ENCODE data around the gene PDCD7. TPM values are rescaled to one million over a fixed set of nuclear protein-coding genes. Genes with fewer than 3 reads are reported as not detected.
"Not testable (repeated sequence)": the region's sequence is repeated elsewhere in the genome, so short reads cannot be mapped to it uniquely, and the experiment has no call there.

Gene PDCD7
- polyA plus RNA-seq (ENCODE audit: insufficient read length in 10 of 10) = 10 to 100 TPM; 15.7 to 26.6 (median 20.3) TPM
- long read RNA-seq, donor 1, partial matches to known transcripts = 0 of 1 reads
- long read RNA-seq, donor 1, other reads (novel, unspliced or antisense) = 0 of 1 reads
- long read RNA-seq, donor 2, partial matches to known transcripts = 0 of 5 reads
- long read RNA-seq, donor 2, other reads (novel, unspliced or antisense) = 0 of 5 reads
- long read RNA-seq, donor 3 = 0 reads
- long read RNA-seq, donor 4, partial matches to known transcripts = 0 of 2 reads
- long read RNA-seq, donor 4, other reads (novel, unspliced or antisense) = 0 of 2 reads
- long read RNA-seq, donor 5, partial matches to known transcripts = 0 of 3 reads
- long read RNA-seq, donor 5, other reads (novel, unspliced or antisense) = 0 of 3 reads
- long read RNA-seq, donor 6, partial matches to known transcripts = 5 of 7 reads
- long read RNA-seq, donor 6, other reads (novel, unspliced or antisense) = 0 of 7 reads
- long read RNA-seq, donor 7, partial matches to known transcripts = 0 of 1 reads
- long read RNA-seq, donor 7, other reads (novel, unspliced or antisense) = 0 of 1 reads
- long read RNA-seq, donor 8, partial matches to known transcripts = 0 of 1 reads
- long read RNA-seq, donor 8, other reads (novel, unspliced or antisense) = 0 of 1 reads
- long read RNA-seq, donor 9 = 0 reads

- peak; percentile 94 to 98 (median 97) for DNase-seq
Observed at GRCh38 chr15:65133548-65134200, at the start of gene PDCD7. TSS of gene PDCD7 (minus strand) at chr15:65133808. CDS start at chr15:65133781, 27 bp downstream.

- DNase-seq = no peak
Observed at GRCh38 chr15:65182538-65182937, 48.9 kb upstream of the PDCD7 start.

GRCh38 chr15:65181582-65182353 lies 48.2 kb upstream of the PDCD7 start:
- not testable (repeated sequence) for DNase-seq

- no peak for DNase-seq
Observed at GRCh38 chr15:65180167-65180566, 46.6 kb upstream of the PDCD7 start.

GRCh38 chr15:65177901-65178300 lies 44.3 kb upstream of the PDCD7 start:
- DNase-seq = no peak

- DNase-seq = peak; percentile 14 to 40 (median 22)
Observed at GRCh38 chr15:65176056-65176455, 42.4 kb upstream of the PDCD7 start.

- peak in 1 of 3 donors; percentile 9 for DNase-seq
Observed at GRCh38 chr15:65175511-65175910, 41.9 kb upstream of the PDCD7 start.

- no peak for DNase-seq
Observed at GRCh38 chr15:65174509-65174908, 40.9 kb upstream of the PDCD7 start.

- DNase-seq = no peak
Observed at GRCh38 chr15:65172531-65172930, 38.9 kb upstream of the PDCD7 start.

GRCh38 chr15:65171428-65171827 lies 37.8 kb upstream of the PDCD7 start:
- DNase-seq = no peak

GRCh38 chr15:65165875-65166274 lies 32.3 kb upstream of the PDCD7 start:
- no peak for DNase-seq

GRCh38 chr15:65164139-65164538 lies 30.5 kb upstream of the PDCD7 start:
- no peak for DNase-seq

GRCh38 chr15:65163041-65163440 lies 29.4 kb upstream of the PDCD7 start:
- no peak for DNase-seq

- DNase-seq = no peak
Observed at GRCh38 chr15:65156692-65157091, 23.1 kb upstream of the PDCD7 start.

GRCh38 chr15:65154720-65155119 lies 21.1 kb upstream of the PDCD7 start:
- no peak for DNase-seq

GRCh38 chr15:65147902-65148301 lies 14.3 kb upstream of the PDCD7 start:
- no peak for DNase-seq

GRCh38 chr15:65146438-65146837 lies 12.8 kb upstream of the PDCD7 start:
- peak in 1 of 3 donors; percentile 9 for DNase-seq

- not testable (repeated sequence) for DNase-seq
Observed at GRCh38 chr15:65138631-65139030, 5.0 kb upstream of the PDCD7 start.

- DNase-seq = not testable (repeated sequence)
Observed at GRCh38 chr15:65137893-65138292, 4.3 kb upstream of the PDCD7 start.

- DNase-seq = not testable (repeated sequence)
Observed at GRCh38 chr15:65137089-65137488, 3.5 kb upstream of the PDCD7 start.

- DNase-seq = no peak
Observed at GRCh38 chr15:65134538-65134937, 930 bp upstream of the PDCD7 start.
